MCF 10A (cell line): ENCODE results near the gene ZNF532. TPM values are rescaled to one million over a fixed set of nuclear protein-coding genes. Genes with fewer than 3 reads are reported as not detected.

Source experiments
- BruUV-seq: library from RNA; stranded (reverse); fragments of 400-500 nt; replicated peaks from 2 replicates; lab custom pipeline; 2021; lab: Mats Ljungman, UMichigan
- CTCF ChIA-PET: fragments of 300-600 bp; sonication (Branson Sonifier 250); formaldehyde crosslinking; extraction: SDS; loops from one replicate; lab custom pipeline; 2021; ENCODE audit warnings: antibody characterized with exemption, inconsistent platforms; lab: Yijun Ruan, JAX
- POLR2A ChIA-PET: fragments of 300-600, 350-650 bp; sonication (Branson Sonifier 250); formaldehyde crosslinking; extraction: SDS; loops from one replicate; lab custom pipeline; 2020; ENCODE audit warnings: antibody characterized with exemption, inconsistent platforms; lab: Yijun Ruan, JAX
- DNase-seq: peaks from one replicate; pipeline ENCODE4 v3.0.0-alpha.2; 2018; ENCODE audit not compliant: unreplicated experiment
- H3K27ac Mint-ChIP-seq: one replicate; pipeline ENCODE4 v1.8.0; 2022; ENCODE audit warnings: mild to moderate bottlenecking, low read depth, mixed read lengths; ENCODE audit not compliant: unreplicated experiment
- H3K27me3 Mint-ChIP-seq: one replicate; pipeline ENCODE4 v1.8.0; 2022; ENCODE audit warnings: mixed read lengths; ENCODE audit not compliant: insufficient read depth, unreplicated experiment
- H3K36me3 Mint-ChIP-seq: one replicate; pipeline ENCODE4 v1.8.0; 2022; ENCODE audit warnings: mild to moderate bottlenecking, moderate library complexity, mixed read lengths; ENCODE audit not compliant: insufficient read depth, unreplicated experiment
- H3K4me1 Mint-ChIP-seq: one replicate; pipeline ENCODE4 v1.8.0; 2022; ENCODE audit warnings: mixed read lengths; ENCODE audit not compliant: insufficient read depth, unreplicated experiment
- H3K4me3 Mint-ChIP-seq: one replicate; pipeline ENCODE4 v1.8.0; 2022; ENCODE audit warnings: mild to moderate bottlenecking, moderate library complexity, mixed read lengths; ENCODE audit not compliant: unreplicated experiment
- H3K9me3 Mint-ChIP-seq: one replicate; pipeline ENCODE4 v1.8.0; 2022; ENCODE audit warnings: mixed read lengths; ENCODE audit not compliant: unreplicated experiment
- intact Hi-C: fragments of 100-400 bp; cut with micrococcal nuclease; formaldehyde crosslinking; loops from 2 replicates; pipeline ENCODE4 v1.14.1; 2022
- total RNA-seq: library from RNA; stranded (reverse); gene quantifications from 2 replicates; pipeline ENCODE4 v1.2.3, GENCODE V29; 2022
- TF ChIP-seq, protein P1 (sequence below): fragments of 200-600 bp; IDR thresholded peaks from one replicate; pipeline ENCODE4 v1.8.0; 2022; ENCODE audit warnings: antibody characterized with exemption, mild to moderate bottlenecking; ENCODE audit not compliant: unreplicated experiment

ZNF532 gene
- total RNA-seq, 1 experiment from 2014 or later, result 64.1 TPM

DNA sequence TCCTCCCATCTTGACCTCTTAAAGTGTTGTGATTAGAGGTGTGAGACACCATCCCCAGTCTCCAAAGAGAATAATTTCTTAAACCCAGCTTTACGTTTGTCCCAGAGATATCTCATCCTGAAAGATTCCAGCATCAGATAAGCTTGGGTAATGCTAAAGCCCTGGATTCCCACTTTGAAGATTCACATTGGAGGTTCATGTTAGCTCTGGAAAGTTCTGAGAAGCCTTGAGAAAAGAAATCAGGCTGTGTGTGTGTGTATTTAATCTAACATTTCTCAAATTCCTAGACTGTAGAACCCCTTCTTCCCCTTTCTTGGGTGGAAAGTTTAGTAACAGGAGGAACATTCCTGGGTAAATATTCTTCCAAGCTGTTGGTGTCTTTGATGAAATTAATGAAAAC lies 18.0 kb downstream of the ZNF532 start:
- Mint-ChIP-seq H3K36me3 (peaks cover 32% of the 10 kb centered on the region), H3K4me1 (peaks cover 21% of the 10 kb centered on the region), H3K27ac (peak overlapping the region; percentile 77), H3K4me3 (no peak overlapping the region), H3K9me3 (no peaks in the 10 kb centered on the region), H3K27me3 (no peaks in the 10 kb centered on the region)
- TF ChIP-seq, protein P1, sequence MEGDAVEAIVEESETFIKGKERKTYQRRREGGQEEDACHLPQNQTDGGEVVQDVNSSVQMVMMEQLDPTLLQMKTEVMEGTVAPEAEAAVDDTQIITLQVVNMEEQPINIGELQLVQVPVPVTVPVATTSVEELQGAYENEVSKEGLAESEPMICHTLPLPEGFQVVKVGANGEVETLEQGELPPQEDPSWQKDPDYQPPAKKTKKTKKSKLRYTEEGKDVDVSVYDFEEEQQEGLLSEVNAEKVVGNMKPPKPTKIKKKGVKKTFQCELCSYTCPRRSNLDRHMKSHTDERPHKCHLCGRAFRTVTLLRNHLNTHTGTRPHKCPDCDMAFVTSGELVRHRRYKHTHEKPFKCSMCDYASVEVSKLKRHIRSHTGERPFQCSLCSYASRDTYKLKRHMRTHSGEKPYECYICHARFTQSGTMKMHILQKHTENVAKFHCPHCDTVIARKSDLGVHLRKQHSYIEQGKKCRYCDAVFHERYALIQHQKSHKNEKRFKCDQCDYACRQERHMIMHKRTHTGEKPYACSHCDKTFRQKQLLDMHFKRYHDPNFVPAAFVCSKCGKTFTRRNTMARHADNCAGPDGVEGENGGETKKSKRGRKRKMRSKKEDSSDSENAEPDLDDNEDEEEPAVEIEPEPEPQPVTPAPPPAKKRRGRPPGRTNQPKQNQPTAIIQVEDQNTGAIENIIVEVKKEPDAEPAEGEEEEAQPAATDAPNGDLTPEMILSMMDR, result no peak
- no peak for DNase-seq
- ChIA-PET POLR2A (interaction anchor here (0.6 to 1.3 kb wide), 2 partner anchors 14 to 126 kb away, joined by 3 read pairs; no protein-coding TSS in a partner anchor), CTCF (interaction anchor here (0.6 kb wide), 2 partner anchors 10 to 635 kb away, joined by 3 to 4 read pairs; no protein-coding TSS in a partner anchor)
- intact Hi-C loops, result no loop called here
- no TSS peak for BruUV-seq

DNA sequence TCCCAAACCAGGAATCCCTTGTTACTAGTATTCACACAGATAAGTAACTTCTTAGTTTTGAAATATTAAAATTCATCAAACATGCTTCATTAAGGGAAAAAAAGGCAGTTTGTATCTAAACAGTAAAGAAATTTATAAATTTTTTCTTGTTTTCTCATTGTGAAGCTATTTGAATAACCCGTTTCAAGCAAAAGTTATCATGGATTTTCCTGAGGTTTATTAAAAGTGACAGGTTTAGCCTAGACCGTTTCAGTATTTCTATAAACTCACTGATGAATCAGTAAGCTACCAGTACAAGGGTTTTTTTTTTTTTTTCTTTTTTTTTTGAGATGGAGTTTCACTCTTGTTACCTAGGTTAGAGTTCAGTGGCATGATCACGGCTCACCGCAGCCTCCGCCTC lies 20.0 kb downstream of the ZNF532 start:
- no peak overlapping the region for H3K27ac Mint-ChIP-seq
- CTCF ChIA-PET, result interaction anchor here (0.6 to 0.7 kb wide), 4 partner anchors 23 to 269 kb away, joined by 3 to 5 read pairs (median 3); no protein-coding TSS in a partner anchor
- intact Hi-C loops, result no loop called here

DNA sequence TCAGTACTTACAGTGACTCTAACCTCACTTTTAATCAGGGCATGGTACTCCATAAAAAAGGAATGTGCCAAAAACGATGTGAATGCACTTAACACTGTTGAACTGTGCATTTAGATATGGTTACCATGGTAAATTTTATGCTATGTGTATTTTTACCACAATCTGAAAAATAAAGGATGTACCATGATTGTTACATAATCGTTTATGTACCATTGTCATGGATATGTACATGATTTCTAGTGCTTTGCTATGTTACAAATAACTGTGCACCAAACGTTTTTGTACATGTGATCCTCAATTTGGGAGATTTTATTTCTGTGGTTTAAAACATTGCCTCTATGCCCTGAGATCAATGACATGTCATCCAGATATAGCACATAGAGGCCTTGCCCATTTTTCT lies 21.8 kb downstream of the ZNF532 start:
- H3K4me3 Mint-ChIP-seq, result peak overlapping the region; percentile 52
- intact Hi-C loops, result no loop called here
- H3K36me3 Mint-ChIP-seq, result peaks cover 30% of the 10 kb centered on the region
- BruUV-seq, result no TSS peak
- POLR2A ChIA-PET, result interaction anchor here (1.7 kb wide), 1 partner anchor 184 kb away, joined by 4 read pairs; no protein-coding TSS in a partner anchor
- TF ChIP-seq, protein P1, result no peak
- H3K27me3 Mint-ChIP-seq, result no peaks in the 10 kb centered on the region
- DNase-seq, result no peak
- CTCF ChIA-PET, result no interaction called here
- H3K27ac Mint-ChIP-seq, result peak overlapping the region; percentile 93
- peaks cover 21% of the 10 kb centered on the region for H3K4me1 Mint-ChIP-seq
- H3K9me3 Mint-ChIP-seq, result no peaks in the 10 kb centered on the region

More for the DNA sequence above, 20.0 kb downstream of the ZNF532 start:
- Mint-ChIP-seq H3K9me3 (no peaks in the 10 kb centered on the region), H3K4me3 (no peak overlapping the region), H3K36me3 (peaks cover 25% of the 10 kb centered on the region), H3K4me1 (peaks cover 21% of the 10 kb centered on the region), H3K27me3 (no peaks in the 10 kb centered on the region)
- no TSS peak for BruUV-seq
- POLR2A ChIA-PET, result no interaction called here
- no peak for DNase-seq
- TF ChIP-seq, protein P1, result no peak

DNA sequence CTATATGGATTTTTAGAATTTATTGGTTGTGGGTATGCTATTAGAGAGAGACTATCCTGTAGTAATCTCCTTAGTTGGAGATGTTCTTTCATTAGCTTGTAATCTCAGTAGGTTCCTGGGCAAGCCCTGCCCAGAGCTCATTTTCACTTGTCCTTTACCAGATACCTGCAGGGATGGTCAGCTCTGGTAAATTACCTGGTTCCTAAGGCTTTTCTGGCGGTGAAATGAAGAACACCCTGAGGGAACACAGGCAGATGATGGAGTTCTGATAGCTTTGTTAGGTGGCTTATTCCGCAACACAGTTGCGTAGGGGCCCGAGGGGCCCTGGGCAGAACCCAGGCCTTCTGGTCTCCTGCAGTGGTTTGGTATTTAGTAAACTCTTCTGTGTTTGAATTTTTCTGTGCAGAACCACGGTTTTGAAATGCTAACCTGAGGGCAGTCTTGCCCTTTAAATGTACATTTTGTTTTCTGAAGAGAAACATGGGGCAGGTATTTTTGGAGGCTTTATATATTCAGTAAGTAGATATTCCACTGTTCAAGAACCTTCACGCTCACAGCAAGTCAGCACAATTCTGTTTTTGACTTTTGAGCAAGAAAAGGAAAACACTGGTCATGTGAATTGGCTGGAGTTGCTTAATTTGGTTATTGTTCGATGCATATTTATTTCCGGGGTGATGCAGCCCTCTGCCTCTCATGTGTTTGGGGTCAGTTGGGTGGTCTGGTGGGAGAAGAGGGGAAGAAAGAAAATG lies 22.4 kb downstream of the ZNF532 start:
- Mint-ChIP-seq H3K27ac (peak overlapping the region; percentile 93), H3K4me3 (peak overlapping the region; percentile 52), H3K9me3 (no peaks in the 10 kb centered on the region), H3K4me1 (peaks cover 22% of the 10 kb centered on the region), H3K27me3 (no peaks in the 10 kb centered on the region), H3K36me3 (peaks cover 30% of the 10 kb centered on the region)
- CTCF ChIA-PET, result no interaction called here
- POLR2A ChIA-PET, result interaction anchor here (1.7 kb wide), 1 partner anchor 183 kb away, joined by 4 read pairs; no protein-coding TSS in a partner anchor
- DNase-seq, result peak; percentile 10
- BruUV-seq, result no TSS peak
- intact Hi-C loops, result no loop called here
- TF ChIP-seq, protein P1, result no peak
